Activated CD8-positive, alpha-beta memory T cell treated with anti-CD3 and anti-CD28 coated beads for 4 hours (primary cell): ENCODE results near the gene UROC1.
"Not testable (repeated sequence)": the region's sequence is repeated elsewhere in the genome, so short reads cannot be mapped to it uniquely, and the experiment has no call there.

ENCODE experiments used
- DNase-seq, 2 donors: peaks; one replicate each; pipeline ENCODE4 v3.0.0-alpha.2; 2020; ENCODE audit warnings: low read depth in 2 of 2

The UROC1 gene

GRCh38 chr3:126546549-126547239 lies 29.1 kb upstream of the UROC1 start:
- DNase-seq, result no peak

DNA sequence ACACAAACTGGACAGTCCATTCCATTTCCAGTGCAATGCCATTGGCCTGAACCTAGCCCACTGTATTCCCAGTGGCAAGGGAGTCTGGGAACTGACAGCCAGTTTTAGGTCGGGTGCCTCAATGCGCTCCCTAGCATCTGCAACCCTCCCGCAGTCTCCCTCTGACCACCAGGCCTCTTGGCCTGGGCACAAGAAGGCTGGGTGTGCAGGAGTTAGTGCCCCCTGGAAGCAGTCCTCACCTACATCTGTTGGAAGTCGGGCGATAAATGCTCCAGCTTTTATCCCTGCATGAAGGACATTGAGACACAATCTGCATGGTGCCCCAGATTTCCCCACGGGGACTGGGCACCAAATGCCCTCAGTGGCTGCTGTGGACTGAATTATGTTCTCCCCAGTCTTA lies 28.4 kb upstream of the UROC1 start:
- DNase-seq, result no peak

GRCh38 chr3:126545544-126545943 lies 28.0 kb upstream of the UROC1 start:
- DNase-seq, result no peak

DNA sequence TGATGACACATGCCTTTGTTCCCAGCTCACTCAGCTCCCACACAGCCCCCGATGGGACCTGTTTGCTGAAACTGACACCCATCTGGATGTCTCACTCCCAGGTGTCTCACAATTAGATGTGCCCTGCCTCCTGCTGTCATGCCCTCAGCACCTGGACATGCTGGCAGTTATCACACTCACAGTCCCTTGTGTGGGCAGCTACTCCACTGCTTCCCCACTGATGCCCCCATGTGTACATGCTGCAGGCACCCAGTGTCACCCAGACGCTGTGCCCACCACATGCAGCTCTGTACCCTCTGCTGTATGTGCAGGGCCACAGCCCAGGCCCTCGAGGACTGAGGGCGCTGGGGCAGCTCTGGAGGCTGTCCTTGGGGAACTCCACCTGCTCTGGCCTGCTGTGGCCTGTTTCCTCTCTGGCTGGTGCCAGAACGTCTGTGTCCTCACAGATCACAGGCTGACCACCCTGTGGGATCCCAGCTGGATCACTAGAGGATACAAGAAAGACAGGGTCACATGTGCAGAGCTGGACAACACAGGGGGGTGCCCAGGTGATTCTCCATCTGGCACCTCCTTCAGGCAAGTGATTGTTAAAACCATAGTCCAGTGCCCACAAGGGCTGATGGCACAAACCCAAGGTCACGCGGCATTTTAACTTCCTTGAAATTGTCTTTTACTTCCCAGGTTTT lies 27.2 kb upstream of the UROC1 start:
- DNase-seq, result no peak

GRCh38 chr3:126543457-126544061 lies 26.0 kb upstream of the UROC1 start:
- DNase-seq, result no peak

- no peak for DNase-seq
Measured at GRCh38 chr3:126542340-126543241, 25.0 kb upstream of the UROC1 start.

- no peak for DNase-seq
Measured at GRCh38 chr3:126541628-126542339, 24.2 kb upstream of the UROC1 start.

- no peak for DNase-seq
Measured at GRCh38 chr3:126540951-126541627, 23.5 kb upstream of the UROC1 start.

DNA sequence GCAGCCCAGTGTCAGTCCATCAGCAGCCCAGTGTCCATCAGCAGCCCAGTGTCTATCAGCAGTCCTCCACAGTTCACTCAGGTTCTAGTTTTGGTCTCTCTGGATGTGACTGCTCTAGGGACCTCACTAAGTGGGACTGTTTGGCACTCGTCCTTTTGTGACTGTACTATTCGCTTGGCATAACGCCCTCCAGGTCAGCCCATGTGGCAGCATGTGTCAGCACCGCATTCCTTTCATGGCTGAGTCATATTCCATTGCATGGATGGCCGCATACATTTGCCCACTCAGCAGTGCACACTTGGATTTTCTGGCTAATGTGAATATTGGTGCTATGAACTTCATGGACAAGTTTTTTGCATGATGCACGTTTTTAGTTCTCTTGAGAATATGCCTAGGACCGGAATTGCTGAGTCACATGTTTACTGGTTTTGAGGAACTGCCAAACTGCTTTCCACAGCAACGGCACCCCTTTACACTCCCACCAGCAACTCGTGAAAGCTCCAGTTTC lies 22.8 kb upstream of the UROC1 start:
- no peak for DNase-seq

DNA sequence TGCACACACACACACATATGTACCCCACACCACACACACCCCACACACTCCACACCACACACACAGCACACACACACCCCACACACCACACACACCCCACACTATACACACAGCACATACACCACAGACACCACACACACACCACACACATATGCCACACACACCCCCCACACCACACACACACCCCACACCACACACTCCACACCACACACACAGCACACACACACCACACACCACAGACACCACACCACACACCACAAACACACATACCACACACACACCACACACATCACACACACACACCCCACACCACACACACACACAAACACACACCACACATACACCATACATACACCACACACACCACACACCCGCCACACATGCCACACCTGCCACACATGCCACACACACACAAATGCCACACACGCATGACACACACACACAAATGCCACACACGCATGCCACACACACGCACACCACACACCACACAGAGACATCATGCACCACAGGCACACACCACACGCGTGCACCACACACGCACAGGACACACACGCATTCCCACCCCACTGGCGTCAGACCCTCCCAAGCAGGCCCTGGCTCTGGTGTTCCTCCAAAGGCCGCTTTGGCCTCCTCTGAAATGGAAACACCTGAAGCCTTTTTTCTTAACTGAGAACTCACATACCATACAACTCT lies 22.1 kb upstream of the UROC1 start:
- no peak for DNase-seq

GRCh38 chr3:126538966-126539365 lies 21.4 kb upstream of the UROC1 start:
- no peak for DNase-seq

- no peak for DNase-seq
Measured at GRCh38 chr3:126538316-126538715, 20.7 kb upstream of the UROC1 start.

GRCh38 chr3:126537730-126538281 lies 20.2 kb upstream of the UROC1 start:
- no peak for DNase-seq

- DNase-seq, result no peak
Measured at GRCh38 chr3:126537116-126537729, 19.6 kb upstream of the UROC1 start.

DNA sequence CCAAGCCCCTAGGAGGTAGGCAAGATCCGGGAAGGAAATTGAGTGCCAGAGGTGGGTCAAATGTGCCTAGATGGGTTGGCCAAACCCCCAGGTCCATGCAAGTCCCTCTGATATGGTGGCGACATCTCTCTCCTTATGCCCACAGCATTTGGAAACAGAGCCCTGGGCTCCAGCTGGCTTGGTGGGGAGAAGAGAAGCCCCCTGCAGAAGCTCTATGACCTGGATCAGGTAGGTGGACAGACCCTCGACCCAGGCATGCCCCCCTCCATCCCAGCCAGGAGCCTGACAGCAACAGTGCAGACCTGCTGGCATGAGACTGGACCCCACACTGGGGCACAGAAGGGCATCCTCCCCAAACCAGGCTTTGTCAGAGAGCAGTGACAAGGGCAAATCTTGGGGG lies 18.6 kb upstream of the UROC1 start:
- no peak for DNase-seq

DNA sequence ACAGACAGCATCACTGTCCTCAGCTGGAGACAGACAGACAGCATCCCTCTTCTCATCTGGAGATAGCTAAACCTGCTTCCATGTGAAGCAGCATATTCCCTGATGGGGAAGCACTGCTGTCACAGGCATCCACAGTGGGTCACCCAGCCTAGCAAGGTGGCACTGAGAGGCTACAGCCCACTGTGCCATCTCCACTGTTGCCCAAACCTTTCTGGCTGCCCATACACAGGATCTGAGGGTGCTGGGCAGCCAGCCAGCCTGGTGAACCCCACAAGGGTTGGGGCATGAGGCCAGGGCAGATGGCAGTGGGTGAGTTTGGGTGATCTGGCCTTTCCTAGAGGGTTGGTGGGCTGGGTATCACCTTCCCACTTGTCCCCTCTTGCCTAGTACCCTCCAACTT lies 18.1 kb upstream of the UROC1 start:
- no peak for DNase-seq

DNA sequence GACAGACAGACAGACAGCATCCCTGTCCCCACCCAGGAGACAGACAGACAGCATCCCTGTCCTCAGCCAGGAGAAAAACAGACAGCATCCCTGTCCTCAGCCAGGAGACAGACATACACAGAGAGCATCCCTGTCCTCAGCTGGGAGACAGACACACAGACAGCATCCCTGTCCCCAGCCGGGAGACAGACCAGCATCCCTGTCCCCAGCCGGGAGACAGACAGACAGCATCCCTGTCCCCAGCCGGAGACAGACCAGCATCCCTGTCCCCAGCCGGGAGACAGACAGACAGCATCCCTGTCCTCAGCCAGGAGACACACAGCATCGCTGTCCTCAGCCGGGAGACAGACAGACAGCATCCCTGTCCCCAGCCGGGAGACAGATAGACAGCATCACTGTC lies 17.1 kb upstream of the UROC1 start:
- DNase-seq, result not testable (repeated sequence)

GRCh38 chr3:126533506-126533905 lies 15.9 kb upstream of the UROC1 start:
- DNase-seq, result no peak

GRCh38 chr3:126531051-126531330 lies 13.4 kb upstream of the UROC1 start:
- DNase-seq, result no peak
